CD4-positive, alpha-beta T cell (primary cell): ENCODE results near the gene GRIN2A. TPM values are rescaled to one million over a fixed set of nuclear protein-coding genes. Genes with fewer than 3 reads are reported as not detected.

Experiments
- ATAC-seq: fragments of 200-7000 bp; cut with Tn5 transposase; one replicate; pipeline ENCODE4 v1.10.0; 2022; ENCODE audit warnings: mild to moderate bottlenecking; ENCODE audit not compliant: poor library complexity
- CTCF ChIA-PET: fragments of 350-600 bp; sonication (Branson Sonifier 250); formaldehyde crosslinking; loops from one replicate; lab custom pipeline; 2021; ENCODE audit warnings: antibody characterized with exemption, inconsistent platforms; lab: Charles Lee
- POLR2A ChIA-PET: fragments of 350-600 bp; sonication (Branson Sonifier 250); formaldehyde crosslinking; loops from one replicate; lab custom pipeline; 2021; ENCODE audit warnings: antibody characterized with exemption, inconsistent platforms; lab: Charles Lee
- DNase-seq, 14 experiments: peaks; one replicate each; pipeline ENCODE4 v3.0.0-alpha.2; 2013 to 2020; ENCODE audit warnings: mixed read lengths in 2 of 14
- H3K27ac ChIP-seq, 2 donors: one replicate each; pipeline versions ENCODE4 v1.5.1 to v1.7.0; 2013; ENCODE audit warnings: low read length in 2 of 2, low read depth in 1 of 2, mild to moderate bottlenecking in 1 of 2
- H3K27me3 ChIP-seq, 2 experiments: 1 replicate in 1 of 2; 2 replicates in 1 of 2; pipeline versions ENCODE4 v1.6.1 to v1.7.0; 2013; ENCODE audit warnings: low read length in 2 of 2, control low read depth in 1 of 2, mild to moderate bottlenecking in 1 of 2, moderate library complexity in 1 of 2; ENCODE audit not compliant: insufficient read depth in 2 of 2, control insufficient read depth in 1 of 2
- H3K36me3 ChIP-seq: one replicate; pipeline ENCODE4 v1.6.1; 2013; ENCODE audit warnings: low read length, control low read depth; ENCODE audit not compliant: insufficient read depth
- H3K4me1 ChIP-seq: one replicate; pipeline ENCODE4 v1.6.1; 2013; ENCODE audit warnings: low read length, control low read depth; ENCODE audit not compliant: insufficient read depth
- H3K4me3 ChIP-seq: one replicate; pipeline ENCODE4 v1.5.1; 2013; ENCODE audit warnings: mild to moderate bottlenecking, low read length, moderate library complexity
- H3K9me3 ChIP-seq, 2 experiments: 1 replicate in 1 of 2; 2 replicates in 1 of 2; pipeline versions ENCODE4 v1.6.1 to v1.7.0; 2013; ENCODE audit warnings: low read length in 2 of 2, mild to moderate bottlenecking in 2 of 2, control low read depth in 1 of 2, moderate library complexity in 1 of 2; ENCODE audit not compliant: control insufficient read depth in 1 of 2, insufficient read depth in 1 of 2
- H3K27ac Mint-ChIP-seq: one replicate; pipeline ENCODE4 v1.8.0; 2020; ENCODE audit warnings: mixed read lengths
- H3K27me3 Mint-ChIP-seq: one replicate; pipeline ENCODE4 v1.8.0; 2021; ENCODE audit warnings: mixed read lengths
- H3K36me3 Mint-ChIP-seq: one replicate; pipeline ENCODE4 v1.8.0; 2021; ENCODE audit warnings: low read depth, mixed read lengths
- H3K4me1 Mint-ChIP-seq: one replicate; pipeline ENCODE4 v1.8.0; 2021; ENCODE audit warnings: low read depth, mixed read lengths
- H3K4me3 Mint-ChIP-seq: one replicate; pipeline ENCODE4 v1.8.0; 2020; ENCODE audit warnings: mild to moderate bottlenecking, mixed read lengths
- H3K9me3 Mint-ChIP-seq: one replicate; pipeline ENCODE4 v1.8.0; 2020; ENCODE audit warnings: mixed read lengths
- CTCF ChIP-seq: fragments of 200-600 bp; IDR thresholded peaks from one replicate; pipeline ENCODE4 v1.8.0; 2022; ENCODE audit warnings: antibody characterized with exemption, mild to moderate bottlenecking
- intact Hi-C, 2 experiments: fragments of 100-400 bp; cut with DNase I in 1 of 2; cut with micrococcal nuclease in 1 of 2; formaldehyde crosslinking; loops; one replicate each; pipeline versions ENCODE4 v1.15.1 to v1.9.0; 2023 to 2025; cut with DNase I, micrococcal nuclease
- total RNA-seq, 174 experiments: library from RNA in 2 of 174; stranded (reverse) in 2 of 174; gene quantifications; one replicate each; pipeline ENCODE4 v1.2.3 and lab custom pipeline; 2021 to 2026

Gene GRIN2A
- total RNA-seq, 2 experiments from 2014 or later: not detected

- TF ChIP-seq CTCF: no peak
- Histone ChIP-seq H3K27ac (no peak overlapping the region), H3K4me3 (no peak overlapping the region), H3K27me3 (no peaks in the 10 kb centered on the region), H3K9me3 (peaks cover 0 to 5% of the 10 kb centered on the region in 2 experiments), H3K4me1 (no peaks in the 10 kb centered on the region), H3K36me3 (no peaks in the 10 kb centered on the region)
- intact Hi-C loops: no loop called here
- no peak overlapping the region for H3K27ac Mint-ChIP-seq
- ATAC-seq (no peak), DNase-seq (no peak)
- POLR2A ChIA-PET: no interaction called here
- no peaks in the 10 kb centered on the region for H3K36me3 Mint-ChIP-seq
- peaks cover 6% of the 10 kb centered on the region for H3K9me3 Mint-ChIP-seq
- no peak overlapping the region for H3K4me3 Mint-ChIP-seq
- H3K4me1 Mint-ChIP-seq: no peaks in the 10 kb centered on the region
- CTCF ChIA-PET: no interaction called here
- H3K27me3 Mint-ChIP-seq: no peaks in the 10 kb centered on the region
Measured at GRCh38 chr16:9791556-9791955, 390.7 kb downstream of the GRIN2A start.

GRCh38 chr16:9790199-9790598 is 392.0 kb downstream of the GRIN2A start:
- Histone ChIP-seq H3K4me1 (no peaks in the 10 kb centered on the region), H3K9me3 (peaks cover 0 to 5% of the 10 kb centered on the region in 2 experiments), H3K4me3 (no peak overlapping the region), H3K27ac (no peak overlapping the region), H3K36me3 (no peaks in the 10 kb centered on the region), H3K27me3 (no peaks in the 10 kb centered on the region)
- POLR2A ChIA-PET: no interaction called here
- DNase-seq (no peak), ATAC-seq (no peak)
- H3K27ac Mint-ChIP-seq: no peak overlapping the region
- H3K4me3 Mint-ChIP-seq: no peak overlapping the region
- no peak for TF ChIP-seq CTCF
- H3K9me3 Mint-ChIP-seq: peaks cover 6% of the 10 kb centered on the region
- intact Hi-C loops: no loop called here
- no peaks in the 10 kb centered on the region for H3K27me3 Mint-ChIP-seq
- H3K4me1 Mint-ChIP-seq: no peaks in the 10 kb centered on the region
- CTCF ChIA-PET: no interaction called here
- H3K36me3 Mint-ChIP-seq: no peaks in the 10 kb centered on the region

- no peaks in the 10 kb centered on the region for H3K9me3 Mint-ChIP-seq
- no peaks in the 10 kb centered on the region for H3K36me3 ChIP-seq
- POLR2A ChIA-PET: no interaction called here
- H3K27me3 ChIP-seq: no peaks in the 10 kb centered on the region
- ATAC-seq (no peak), DNase-seq (no peak)
- no peak overlapping the region for H3K27ac Mint-ChIP-seq
- H3K9me3 ChIP-seq: peaks cover 0 to 5% of the 10 kb centered on the region in 2 experiments
- H3K4me1 ChIP-seq: no peaks in the 10 kb centered on the region
- no peaks in the 10 kb centered on the region for H3K27me3 Mint-ChIP-seq
- CTCF ChIA-PET: no interaction called here
- no peak overlapping the region for H3K4me3 ChIP-seq
- intact Hi-C loops: no loop called here
- no peak overlapping the region for H3K27ac ChIP-seq
- TF ChIP-seq CTCF: no peak
- H3K4me1 Mint-ChIP-seq: no peaks in the 10 kb centered on the region
- no peak overlapping the region for H3K4me3 Mint-ChIP-seq
- no peaks in the 10 kb centered on the region for H3K36me3 Mint-ChIP-seq
Measured at GRCh38 chr16:9787717-9788116, 394.5 kb downstream of the GRIN2A start.
